Mesenchymal stem cell (in vitro differentiated cells and primary cell): ENCODE measurements around the gene ZNF839.
A peak's percentile ranks its signal among the peaks of the same experiment; 100 is the strongest.

Experiments used
- DNase-seq: peaks from one replicate; pipeline ENCODE4 v3.0.0-alpha.2; 2013
- H2AFZ ChIP-seq: one replicate; pipeline ENCODE4 v1.6.1; 2013; ENCODE audit warnings: low read depth, mild to moderate bottlenecking, control low read depth, inconsistent platforms, low read length, moderate library complexity
- H2AK5ac ChIP-seq: 2 replicates; pipeline ENCODE4 v1.6.1; 2013; ENCODE audit warnings: low read length, moderate library complexity, mild to moderate bottlenecking, inconsistent platforms; ENCODE audit not compliant: severe bottlenecking
- H2BK120ac ChIP-seq: one replicate; pipeline ENCODE4 v1.6.1; 2013; ENCODE audit warnings: low read depth, mild to moderate bottlenecking, inconsistent platforms, low read length, moderate library complexity
- H2BK12ac ChIP-seq, 2 experiments: one replicate each; pipeline ENCODE4 v1.6.1; 2013; ENCODE audit warnings: inconsistent platforms in 2 of 2, low read length in 2 of 2, mild to moderate bottlenecking in 2 of 2, moderate library complexity in 2 of 2, control low read depth in 1 of 2
- H2BK15ac ChIP-seq: one replicate; pipeline ENCODE4 v1.6.1; 2013; ENCODE audit warnings: mild to moderate bottlenecking, low read depth, inconsistent platforms; ENCODE audit not compliant: poor library complexity, severe bottlenecking
- H2BK5ac ChIP-seq: 2 replicates; pipeline ENCODE4 v1.6.1; 2013; ENCODE audit warnings: low read depth, mild to moderate bottlenecking, low read length, control low read depth, inconsistent platforms; ENCODE audit not compliant: poor library complexity, severe bottlenecking
- H3K14ac ChIP-seq, 2 experiments: one replicate each; pipeline ENCODE4 v1.6.1; 2013; ENCODE audit warnings: inconsistent platforms in 2 of 2, low read length in 2 of 2, control low read depth in 1 of 2, mild to moderate bottlenecking in 1 of 2, moderate library complexity in 1 of 2
- H3K18ac ChIP-seq, 2 experiments: one replicate each; pipeline ENCODE4 v1.6.1; 2013; ENCODE audit warnings: inconsistent platforms in 2 of 2, low read length in 2 of 2, control low read depth in 1 of 2, low read depth in 1 of 2, mild to moderate bottlenecking in 1 of 2
- H3K23ac ChIP-seq, 2 experiments: one replicate each; pipeline ENCODE4 v1.6.1; 2013; ENCODE audit warnings: inconsistent platforms in 2 of 2, low read length in 2 of 2, mild to moderate bottlenecking in 2 of 2, moderate library complexity in 2 of 2, control low read depth in 1 of 2
- H3K27ac ChIP-seq: 2 replicates; pipeline ENCODE4 v1.5.1; 2013; ENCODE audit warnings: mild to moderate bottlenecking, moderate library complexity, low read length, control low read depth, inconsistent platforms; ENCODE audit not compliant: poor library complexity, severe bottlenecking
- H3K27me3 ChIP-seq, 2 experiments: 2 replicates each; pipeline versions ENCODE4 v1.6.1 to v1.7.0; 2013; ENCODE audit warnings: low read length in 2 of 2, mild to moderate bottlenecking in 2 of 2, moderate library complexity in 2 of 2, control low read depth in 1 of 2, inconsistent platforms in 1 of 2; ENCODE audit not compliant: control insufficient read depth in 1 of 2, insufficient read depth in 1 of 2
- H3K36me3 ChIP-seq, 2 experiments: 2 replicates each; pipeline versions ENCODE4 v1.6.1 to v1.7.0; 2013; ENCODE audit warnings: low read length in 2 of 2, control low read depth in 1 of 2, inconsistent platforms in 1 of 2, low read depth in 1 of 2, mild to moderate bottlenecking in 1 of 2; ENCODE audit not compliant: insufficient read depth in 2 of 2, control insufficient read depth in 1 of 2
- H3K4ac ChIP-seq, 2 experiments: one replicate each; pipeline ENCODE4 v1.6.1; 2013; ENCODE audit warnings: inconsistent platforms in 2 of 2, low read length in 2 of 2, mild to moderate bottlenecking in 2 of 2, moderate library complexity in 2 of 2, control low read depth in 1 of 2, low read depth in 1 of 2
- H3K4me1 ChIP-seq: 2 replicates; pipeline ENCODE4 v1.6.1; 2013; ENCODE audit warnings: low read depth, low read length, control low read depth; ENCODE audit not compliant: control insufficient read depth, insufficient read depth
- H3K4me2 ChIP-seq: 2 replicates; pipeline ENCODE4 v1.6.1; 2013; ENCODE audit warnings: low read length, mild to moderate bottlenecking, inconsistent platforms; ENCODE audit not compliant: poor library complexity, severe bottlenecking
- H3K4me3 ChIP-seq, 2 experiments: 2 replicates each; pipeline versions ENCODE4 v1.5.1 to v1.7.0; 2013; ENCODE audit warnings: low read length in 2 of 2, mild to moderate bottlenecking in 2 of 2, control low read depth in 1 of 2, low read depth in 1 of 2; ENCODE audit not compliant: insufficient read depth in 1 of 2
- H3K79me1 ChIP-seq: replicated peaks from 2 replicates; pipeline ENCODE4 v1.6.1; 2013; ENCODE audit warnings: mild to moderate bottlenecking, control low read depth, low read length, inconsistent platforms; ENCODE audit not compliant: poor library complexity, severe bottlenecking
- H3K9ac ChIP-seq: 2 replicates; pipeline ENCODE4 v1.7.0; 2013; ENCODE audit warnings: mild to moderate bottlenecking, low read length, moderate library complexity
- H3K9me3 ChIP-seq: 2 replicates; pipeline ENCODE4 v1.7.0; 2013; ENCODE audit warnings: mild to moderate bottlenecking, low read length; ENCODE audit not compliant: control insufficient read depth
- H4K8ac ChIP-seq: one replicate; pipeline ENCODE4 v1.6.1; 2013; ENCODE audit warnings: inconsistent platforms, mild to moderate bottlenecking, low read length, moderate library complexity
- H4K91ac ChIP-seq: one replicate; pipeline ENCODE4 v1.6.1; 2013; ENCODE audit warnings: mild to moderate bottlenecking, low read length, inconsistent platforms
- WGBS: methylation state at CpG from one replicate; pipeline ENCODE4 v1.1.7; 2013; ENCODE audit warnings: mixed read lengths; 5-methylcytosine and 5-hydroxymethylcytosine counted together

The ZNF839 gene

GRCh38 chr14:102359341-102359740 is 39.8 kb downstream of the ZNF839 start:
- H4K91ac ChIP-seq, result no peak overlapping the region
- no peak overlapping the region for H3K9ac ChIP-seq

GRCh38 chr14:102360388-102360787 is 40.8 kb downstream of the ZNF839 start:
- Histone ChIP-seq H3K27ac (no peak overlapping the region), H3K14ac (no peak overlapping the region), H2BK120ac (no peak overlapping the region), H3K9me3 (no peaks in the 10 kb centered on the region), H2BK5ac (no peak overlapping the region), H3K9ac (no peak overlapping the region), H3K4ac (no peak overlapping the region), H3K4me1 (peaks cover 9% of the 10 kb centered on the region), H4K91ac (no peak overlapping the region), H4K8ac (no peak overlapping the region), H3K27me3 (no peaks in the 10 kb centered on the region), H2AK5ac (no peak overlapping the region), H3K79me1 (peaks cover 38% of the 10 kb centered on the region), H2BK12ac (no peak overlapping the region), H2AFZ (no peak overlapping the region), H3K23ac (no peak overlapping the region), H3K4me2 (no peak overlapping the region), H2BK15ac (no peak overlapping the region), H3K18ac (no peak overlapping the region), H3K4me3 (peak overlapping the region in 1 of 2 experiments; percentile 22), H3K36me3 (peaks cover 10 to 48% of the 10 kb centered on the region in 2 experiments)
- 94% methylated on average over 1 of the region's 3 CpGs for WGBS
- no peak for DNase-seq

More at GRCh38 chr14:102359341-102359740, 39.8 kb downstream of the ZNF839 start:
- Histone ChIP-seq H3K4me3 (no peak overlapping the region), H3K14ac (no peak overlapping the region), H4K8ac (no peak overlapping the region), H3K4ac (no peak overlapping the region), H2BK15ac (no peak overlapping the region), H3K4me2 (no peak overlapping the region), H2BK12ac (no peak overlapping the region), H2BK5ac (no peak overlapping the region), H3K79me1 (peaks cover 33% of the 10 kb centered on the region), H2BK120ac (no peak overlapping the region), H3K27ac (no peak overlapping the region), H3K36me3 (peaks cover 21 to 59% of the 10 kb centered on the region in 2 experiments), H2AFZ (no peak overlapping the region), H3K9me3 (no peaks in the 10 kb centered on the region), H3K18ac (no peak overlapping the region), H3K4me1 (peaks cover 9% of the 10 kb centered on the region), H2AK5ac (no peak overlapping the region), H3K27me3 (no peaks in the 10 kb centered on the region), H3K23ac (no peak overlapping the region)
- no peak for DNase-seq
- 100% methylated on average over 1 of the region's 2 CpGs for WGBS

GRCh38 chr14:102362084-102362483 is 42.5 kb downstream of the ZNF839 start:
- H2AFZ ChIP-seq, result peak overlapping the region; percentile 96
- no peaks in the 10 kb centered on the region for H3K9me3 ChIP-seq
- H3K79me1 ChIP-seq, result peaks cover 41% of the 10 kb centered on the region
- no peak overlapping the region for H2BK15ac ChIP-seq
- H2BK12ac ChIP-seq, result no peak overlapping the region
- H3K27me3 ChIP-seq, result no peaks in the 10 kb centered on the region
- peak overlapping the region in 1 of 2 experiments; percentile 34 for H3K4ac ChIP-seq
- peak overlapping the region in 1 of 2 experiments; percentile 55 for H3K14ac ChIP-seq
- peaks cover 9% of the 10 kb centered on the region for H3K4me1 ChIP-seq
- 54% methylated on average over 4 of the region's 4 CpGs for WGBS
- H3K4me2 ChIP-seq, result peak overlapping the region; percentile 81
- H3K36me3 ChIP-seq, result peaks cover 4 to 32% of the 10 kb centered on the region in 2 experiments
- H4K91ac ChIP-seq, result no peak overlapping the region
- H2AK5ac ChIP-seq, result no peak overlapping the region
- peak overlapping the region in 1 of 2 experiments; percentile 18 for H3K18ac ChIP-seq
- no peak overlapping the region for H2BK120ac ChIP-seq
- DNase-seq, result peak; percentile 58
- peak overlapping the region; percentile 49 for H2BK5ac ChIP-seq
- no peak overlapping the region for H4K8ac ChIP-seq
- no peak overlapping the region for H3K23ac ChIP-seq
- peak overlapping the region; percentile 75 for H3K27ac ChIP-seq
- peak overlapping the region; percentile 86 to 92 for H3K4me3 ChIP-seq
- peak overlapping the region; percentile 93 for H3K9ac ChIP-seq

- Histone ChIP-seq H2BK15ac (peak within 1 kb of the TSS; percentile 90), H3K18ac (peak within 1 kb of the TSS; percentile 72 to 94), H4K8ac (peak within 1 kb of the TSS; percentile 92), H2BK120ac (no peak within 1 kb of the TSS), H3K36me3 (peaks cover 4 to 26% of the 10 kb centered on the region in 2 experiments), H3K27me3 (no peaks in the 10 kb centered on the region), H3K79me1 (peaks cover 40% of the 10 kb centered on the region), H2BK12ac (peak within 1 kb of the TSS in 1 of 2 experiments; percentile 42), H3K4me1 (peaks cover 9% of the 10 kb centered on the region), H3K9ac (peak within 1 kb of the TSS; percentile 93), H3K9me3 (no peaks in the 10 kb centered on the region), H4K91ac (peak within 1 kb of the TSS; percentile 72), H2AK5ac (no peak within 1 kb of the TSS), H2AFZ (peak within 1 kb of the TSS; percentile 96), H3K14ac (peak within 1 kb of the TSS in 1 of 2 experiments; percentile 96), H3K27ac (peak within 1 kb of the TSS; percentile 75), H2BK5ac (peak within 1 kb of the TSS; percentile 49), H3K4ac (peak within 1 kb of the TSS in 1 of 2 experiments; percentile 93), H3K4me2 (peak within 1 kb of the TSS; percentile 93), H3K23ac (peak within 1 kb of the TSS; percentile 46 to 100), H3K4me3 (peak within 1 kb of the TSS; percentile 86 to 92)
- 2% methylated on average over 30 of the region's 58 CpGs for WGBS
- DNase-seq, result peak; percentile 96
Observed at GRCh38 chr14:102362545-102363181, 43.1 kb downstream of the ZNF839 start, which contains the start of the genes CINP and TECPR2. CINP (minus strand) TSS chr14:102362890; CDS start chr14:102362851, 39 bp downstream. TECPR2 (plus strand) TSS chr14:102362941; CDS start chr14:102376722, 13,781 bp downstream.
